ENCODE results near the gene SEL1L. TPM values are rescaled to one million over a fixed set of nuclear protein-coding genes. Genes with fewer than 3 reads are reported as not detected.
A peak's percentile ranks its signal among the peaks of the same experiment; 100 is the strongest.
"Not testable (repeated sequence)": the region's sequence is repeated elsewhere in the genome, so short reads cannot be mapped to it uniquely, and the experiment has no call there.

The SEL1L gene
- total and polyA plus RNA-seq, 4 experiments from 2014 or later: 18.4 to 65.7 (median 47.9) TPM

GRCh38 chr14:81471062-81471461 lies 62.6 kb downstream of the SEL1L start:
- no peak overlapping the region for H3K4me3 ChIP-seq (ENCODE audit: low read length in 2 of 2)
- POLR2A ChIA-PET (ENCODE audit: partially characterized antibody): no interaction called here
- H3K27ac ChIP-seq (ENCODE audit: low read depth, low read length): no peak overlapping the region
- no peak for DNase-seq
- CTCF ChIA-PET (ENCODE audit: partially characterized antibody): no interaction called here
- Mint-ChIP-seq H3K27me3 (no peaks in the 10 kb centered on the region), H3K36me3 (peaks cover 6 to 12% of the 10 kb centered on the region in 2 donors), H3K27ac (peak overlapping the region in 3 of 7 donors; percentile 30 to 53 (median 43)), H3K9me3 (no peaks in the 10 kb centered on the region), H3K4me3 (peak overlapping the region in 1 of 8 donors; percentile 24), H3K4me1 (peaks cover 21 to 32% (median 27%) of the 10 kb centered on the region in 4 donors)
- no peaks in the 10 kb centered on the region for H3K27me3 ChIP-seq (ENCODE audit: insufficient read depth, low read length)
- intact Hi-C loops (cut with micrococcal nuclease): loop anchor here (5.0 kb wide), 2 partner anchors 61 to 249 kb away; partner anchors contain the start of genes GTF2A1 and SEL1L
- peaks cover 16% of the 10 kb centered on the region for H3K4me1 ChIP-seq (ENCODE audit: insufficient read depth, low read length)
- no peaks in the 10 kb centered on the region for H3K9me3 ChIP-seq (ENCODE audit: control insufficient read depth in 1 of 2, low read length in 2 of 2)
- no peaks in the 10 kb centered on the region for H3K36me3 ChIP-seq (ENCODE audit: insufficient read depth, low read length)

- H3K9me3 Mint-ChIP-seq; H3K4me3 Mint-ChIP-seq; H3K9me3 ChIP-seq (ENCODE audit: control insufficient read depth in 1 of 2, low read length in 2 of 2); POLR2A ChIA-PET (ENCODE audit: partially characterized antibody); H3K27me3 Mint-ChIP-seq; H3K27me3 ChIP-seq (ENCODE audit: insufficient read depth, low read length); CTCF ChIA-PET (ENCODE audit: partially characterized antibody); H3K27ac ChIP-seq (ENCODE audit: low read depth, low read length); H3K4me3 ChIP-seq (ENCODE audit: low read length in 2 of 2); H3K36me3 Mint-ChIP-seq; H3K36me3 ChIP-seq (ENCODE audit: insufficient read depth, low read length); DNase-seq: not testable (repeated sequence)
- intact Hi-C loops (cut with micrococcal nuclease): loop anchor here (5.0 kb wide), 2 partner anchors 62 to 248 kb away; partner anchors contain the start of genes GTF2A1 and SEL1L
- peaks cover 21 to 30% (median 27%) of the 10 kb centered on the region in 4 donors for H3K4me1 Mint-ChIP-seq
- peaks cover 16% of the 10 kb centered on the region for H3K4me1 ChIP-seq (ENCODE audit: insufficient read depth, low read length)
- peak overlapping the region in 1 of 7 donors; percentile 12 for H3K27ac Mint-ChIP-seq
These were observed 63.2 kb downstream of the SEL1L start for GRCh38 chr14:81470557-81470826.

GRCh38 chr14:81466854-81467253 lies 66.8 kb downstream of the SEL1L start:
- Mint-ChIP-seq H3K27ac (no peak overlapping the region), H3K27me3 (no peaks in the 10 kb centered on the region), H3K4me3 (no peak overlapping the region), H3K4me1 (peaks cover 7 to 11% (median 9%) of the 10 kb centered on the region in 4 donors), H3K9me3 (peaks cover 0 to 1% (median 0%) of the 10 kb centered on the region in 8 donors), H3K36me3 (no peaks in the 10 kb centered on the region)
- intact Hi-C loops (cut with micrococcal nuclease): no loop called here
- no peaks in the 10 kb centered on the region for H3K36me3 ChIP-seq (ENCODE audit: insufficient read depth, low read length)
- DNase-seq: no peak
- H3K9me3 ChIP-seq (ENCODE audit: control insufficient read depth in 1 of 2, low read length in 2 of 2): no peaks in the 10 kb centered on the region
- no peak overlapping the region for H3K4me3 ChIP-seq (ENCODE audit: low read length in 2 of 2)
- no peaks in the 10 kb centered on the region for H3K27me3 ChIP-seq (ENCODE audit: insufficient read depth, low read length)
- CTCF ChIA-PET (ENCODE audit: partially characterized antibody): interaction anchor here (0.9 to 4.9 kb wide), 3 partner anchors 13 to 480 kb away, joined by 3 to 86 read pairs (median 4); no protein-coding TSS in a partner anchor
- POLR2A ChIA-PET (ENCODE audit: partially characterized antibody): interaction anchor here (2.9 kb wide), 1 partner anchor 66 kb away, joined by 8 read pairs; the partner anchor contains the start of gene SEL1L
- no peaks in the 10 kb centered on the region for H3K4me1 ChIP-seq (ENCODE audit: insufficient read depth, low read length)
- H3K27ac ChIP-seq (ENCODE audit: low read depth, low read length): no peak overlapping the region

DNA sequence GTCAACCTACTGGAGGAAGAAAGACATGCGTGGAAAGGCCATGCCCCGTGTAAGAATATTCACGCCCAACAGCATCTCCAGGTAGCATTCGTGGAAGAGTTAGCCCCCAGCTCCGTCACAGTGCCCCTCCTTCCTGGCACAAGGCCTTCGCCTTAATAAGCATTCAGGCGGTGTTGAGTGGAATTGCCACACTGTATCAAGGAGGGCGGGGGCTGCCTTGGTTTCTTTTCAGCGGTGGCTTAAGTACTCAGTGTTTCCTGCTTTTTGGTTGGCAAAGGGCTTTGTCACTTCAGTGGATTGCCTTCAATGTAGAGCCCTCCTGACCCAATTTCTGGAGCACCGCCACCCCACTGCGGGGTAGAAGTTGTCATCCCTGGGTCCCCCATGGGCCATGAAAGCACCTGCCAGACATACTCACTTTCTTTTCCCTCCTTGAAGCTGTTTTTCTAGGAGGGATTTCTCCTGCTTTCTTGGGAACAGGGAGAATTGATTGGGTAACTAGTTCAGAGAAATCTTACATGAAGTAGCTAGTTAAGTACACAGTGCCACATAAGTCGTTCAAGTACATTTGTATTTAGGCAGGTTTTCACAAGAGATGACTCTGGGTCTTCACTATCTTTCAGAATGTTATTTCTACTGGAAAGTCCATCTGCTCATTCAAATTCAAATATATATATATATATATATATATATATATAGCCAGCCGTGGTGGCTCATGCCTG lies 68.0 kb downstream of the SEL1L start:
- H3K9me3 ChIP-seq (ENCODE audit: control insufficient read depth in 1 of 2, low read length in 2 of 2): no peaks in the 10 kb centered on the region
- H3K27me3 Mint-ChIP-seq: no peaks in the 10 kb centered on the region
- no peaks in the 10 kb centered on the region for H3K36me3 ChIP-seq (ENCODE audit: insufficient read depth, low read length)
- no peak overlapping the region for H3K4me3 ChIP-seq (ENCODE audit: low read length in 2 of 2)
- peak overlapping the region in 4 of 7 donors; percentile 19 to 60 (median 46) for H3K27ac Mint-ChIP-seq
- peaks cover 0 to 9% (median 4%) of the 10 kb centered on the region in 4 donors for H3K4me1 Mint-ChIP-seq
- peak overlapping the region; percentile 27 to 78 (median 52) for H3K4me3 Mint-ChIP-seq
- H3K27me3 ChIP-seq (ENCODE audit: insufficient read depth, low read length): no peaks in the 10 kb centered on the region
- no peaks in the 10 kb centered on the region for H3K4me1 ChIP-seq (ENCODE audit: insufficient read depth, low read length)
- H3K9me3 Mint-ChIP-seq: peaks cover 0 to 1% (median 0%) of the 10 kb centered on the region in 8 donors
- no peak overlapping the region for H3K27ac ChIP-seq (ENCODE audit: low read depth, low read length)
- POLR2A ChIA-PET (ENCODE audit: partially characterized antibody): interaction anchor here (1.3 to 2.9 kb wide), 3 partner anchors 67 to 245 kb away, joined by 3 to 9 read pairs (median 8); partner anchors contain the start of genes GTF2A1 and SEL1L
- no peaks in the 10 kb centered on the region for H3K36me3 Mint-ChIP-seq
- CTCF ChIA-PET (ENCODE audit: partially characterized antibody): interaction anchor here (0.6 to 4.9 kb wide), 15 partner anchors 7 to 478 kb away, joined by 3 to 86 read pairs (median 6); partner anchors contain the start of gene SEL1L
- no peak for DNase-seq
- intact Hi-C loops (cut with micrococcal nuclease): loop anchor here (2.0 kb wide), 1 partner anchor 511 kb away; the partner anchor contains the start of gene TSHR

DNA sequence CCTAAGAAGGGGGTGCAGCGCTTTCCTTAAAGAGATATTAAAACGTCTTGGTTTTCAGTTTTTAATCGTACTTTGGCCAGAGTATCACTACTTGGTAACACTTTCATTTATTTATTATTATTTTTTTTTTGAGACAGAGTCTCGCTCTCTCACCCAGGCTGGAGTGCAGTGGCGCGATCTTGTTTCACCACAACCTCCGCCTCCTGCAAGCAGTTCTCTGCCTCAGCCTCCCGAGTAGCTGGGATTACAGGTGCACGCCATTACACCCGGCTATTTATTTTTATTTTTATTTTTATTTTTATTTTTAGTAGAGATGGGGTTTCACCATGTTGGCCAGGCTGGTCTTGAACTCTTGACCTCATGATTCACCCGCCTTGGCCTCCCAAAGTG lies 68.7 kb downstream of the SEL1L start:
- not testable (repeated sequence) for H3K4me1 ChIP-seq (ENCODE audit: insufficient read depth, low read length); H3K36me3 ChIP-seq (ENCODE audit: insufficient read depth, low read length); H3K9me3 ChIP-seq (ENCODE audit: control insufficient read depth in 1 of 2, low read length in 2 of 2); H3K36me3 Mint-ChIP-seq; H3K27me3 Mint-ChIP-seq; H3K4me1 Mint-ChIP-seq; H3K27me3 ChIP-seq (ENCODE audit: insufficient read depth, low read length); H3K9me3 Mint-ChIP-seq; DNase-seq
- Mint-ChIP-seq H3K4me3 (peak overlapping the region; percentile 84 to 89 (median 84)), H3K27ac (peak overlapping the region; percentile 68 to 91 (median 86))
- ChIA-PET POLR2A (ENCODE audit: partially characterized antibody) (interaction anchor here (0.6 to 2.9 kb wide), 6 partner anchors 21 to 248 kb away, joined by 3 to 9 read pairs (median 3); partner anchors contain the start of genes GTF2A1 and SEL1L), CTCF (ENCODE audit: partially characterized antibody) (interaction anchor here (0.7 to 4.9 kb wide), 35 partner anchors 8 to 523 kb away, joined by 3 to 86 read pairs (median 4); partner anchors contain the start of genes GTF2A1, SEL1L and TSHR)
- intact Hi-C loops (cut with micrococcal nuclease): loop anchor here (2.0 kb wide), 1 partner anchor 510 kb away; the partner anchor contains the start of gene TSHR
- Histone ChIP-seq H3K27ac (ENCODE audit: low read depth, low read length) (peak overlapping the region; percentile 60), H3K4me3 (ENCODE audit: low read length in 2 of 2) (peak overlapping the region; percentile 51 to 67)

- ChIA-PET CTCF (ENCODE audit: partially characterized antibody) (interaction anchor here (0.7 to 4.9 kb wide), 35 partner anchors 9 to 522 kb away, joined by 3 to 86 read pairs (median 4); partner anchors contain the start of genes GTF2A1, SEL1L and TSHR), POLR2A (ENCODE audit: partially characterized antibody) (interaction anchor here (0.6 to 2.9 kb wide), 8 partner anchors 22 to 468 kb away, joined by 3 to 9 read pairs (median 3); partner anchors contain the start of genes GTF2A1 and SEL1L)
- H3K4me1 ChIP-seq (ENCODE audit: insufficient read depth, low read length): no peaks in the 10 kb centered on the region
- Mint-ChIP-seq H3K36me3 (no peaks in the 10 kb centered on the region), H3K9me3 (peaks cover 0 to 1% (median 0%) of the 10 kb centered on the region in 8 donors), H3K27ac (peak overlapping the region; percentile 68 to 91 (median 86)), H3K27me3 (peaks cover 0 to under 1% of the 10 kb centered on the region in 2 donors), H3K4me3 (peak overlapping the region; percentile 84 to 89 (median 84)), H3K4me1 (peaks cover 0 to 9% (median 4%) of the 10 kb centered on the region in 4 donors)
- peak overlapping the region; percentile 60 for H3K27ac ChIP-seq (ENCODE audit: low read depth, low read length)
- no peaks in the 10 kb centered on the region for H3K9me3 ChIP-seq (ENCODE audit: control insufficient read depth in 1 of 2, low read length in 2 of 2)
- H3K36me3 ChIP-seq (ENCODE audit: insufficient read depth, low read length): no peaks in the 10 kb centered on the region
- DNase-seq: peak; percentile 59 to 79 (median 77)
- no peaks in the 10 kb centered on the region for H3K27me3 ChIP-seq (ENCODE audit: insufficient read depth, low read length)
- intact Hi-C loops (cut with micrococcal nuclease): loop anchor here (1.0 to 5.0 kb wide), 4 partner anchors 195 to 510 kb away; partner anchors contain the start of gene TSHR
- peak overlapping the region; percentile 51 to 67 for H3K4me3 ChIP-seq (ENCODE audit: low read length in 2 of 2)
These were observed 69.2 kb downstream of the SEL1L start for GRCh38 chr14:81464253-81465002.

Data from CD4-positive, alpha-beta memory T cell (primary cell).